Measurements from ENCODE around the gene KCP.

KCP gene

GRCh38 chr7:128883622-128884448 is 26.7 kb downstream of the KCP start:
- TF ChIP-seq ZFX (IDR thresholded peaks at IDR 0.05; ENCODE audit: borderline replicate concordance), result no peak
- peak; percentile 99 for TF ChIP-seq CTCF (IDR thresholded peaks at IDR 0.05)
- H3K27ac ChIP-seq, result no peak overlapping the region

DNA sequence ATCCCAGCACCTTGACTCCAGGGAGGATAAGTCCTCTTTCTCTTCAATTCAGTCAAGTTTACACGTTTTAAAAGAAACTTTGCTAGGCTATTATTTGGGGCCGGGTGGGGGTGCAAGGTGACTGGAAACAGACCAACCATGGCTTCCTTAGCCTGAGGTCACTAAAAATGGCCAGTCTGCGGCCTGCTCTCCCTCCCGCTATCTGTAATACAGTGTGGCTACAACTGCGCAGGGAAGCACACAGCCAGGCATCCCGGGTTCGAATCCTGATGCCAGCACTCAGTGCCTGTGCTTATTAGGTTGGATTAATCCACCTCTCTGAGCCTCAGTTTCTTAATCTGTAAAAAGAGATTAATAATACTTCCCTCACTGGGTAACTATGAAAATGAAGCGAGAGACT is 28.4 kb downstream of the KCP start:
- H3K27ac ChIP-seq, result no peak overlapping the region
- TF ChIP-seq ZFX (IDR thresholded peaks at IDR 0.05; ENCODE audit: borderline replicate concordance), result no peak
- no peak for TF ChIP-seq CTCF (IDR thresholded peaks at IDR 0.05)

DNA sequence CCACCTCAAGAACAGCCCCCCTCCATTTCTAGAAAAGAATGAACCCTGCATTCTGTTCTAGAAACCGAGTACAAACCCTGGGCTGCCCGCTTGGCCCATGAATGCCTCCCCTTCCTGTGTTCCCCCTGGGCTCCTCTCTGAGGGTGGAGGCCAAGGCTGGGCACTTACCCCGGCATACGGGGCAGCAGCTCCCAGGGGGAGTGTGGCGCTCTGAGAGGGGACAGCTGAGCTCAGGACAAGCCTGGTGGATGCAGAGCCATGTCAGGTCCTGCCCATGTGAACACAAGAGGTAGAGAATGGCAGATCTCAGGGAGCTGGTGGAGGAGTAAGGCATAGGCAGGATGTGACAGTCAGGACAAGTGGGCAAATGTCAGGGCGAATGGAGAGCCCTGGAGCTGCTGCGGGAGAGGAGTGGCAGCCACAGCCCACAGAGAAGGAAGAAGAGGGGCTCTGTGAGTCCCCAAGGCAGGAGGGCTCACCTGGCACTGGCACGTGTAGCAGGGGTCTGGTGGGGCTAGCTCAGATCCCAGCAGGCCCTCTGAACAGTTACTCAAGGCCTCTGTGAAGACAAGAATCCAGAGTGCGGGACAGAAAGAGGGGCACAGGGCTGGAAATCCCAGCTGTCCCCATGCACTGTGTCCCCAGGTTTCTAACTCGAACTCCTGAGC is 28.9 kb downstream of the KCP start:
- H3K27ac ChIP-seq, result no peak overlapping the region
- TF ChIP-seq CTCF (IDR thresholded peaks at IDR 0.05), result no peak
- TF ChIP-seq ZFX (IDR thresholded peaks at IDR 0.05; ENCODE audit: borderline replicate concordance), result no peak

GRCh38 chr7:128880791-128881457 is 29.6 kb downstream of the KCP start:
- no peak overlapping the region for H3K27ac ChIP-seq
- TF ChIP-seq CTCF (IDR thresholded peaks at IDR 0.05) (no peak), ZFX (IDR thresholded peaks at IDR 0.05; ENCODE audit: borderline replicate concordance) (no peak)

DNA sequence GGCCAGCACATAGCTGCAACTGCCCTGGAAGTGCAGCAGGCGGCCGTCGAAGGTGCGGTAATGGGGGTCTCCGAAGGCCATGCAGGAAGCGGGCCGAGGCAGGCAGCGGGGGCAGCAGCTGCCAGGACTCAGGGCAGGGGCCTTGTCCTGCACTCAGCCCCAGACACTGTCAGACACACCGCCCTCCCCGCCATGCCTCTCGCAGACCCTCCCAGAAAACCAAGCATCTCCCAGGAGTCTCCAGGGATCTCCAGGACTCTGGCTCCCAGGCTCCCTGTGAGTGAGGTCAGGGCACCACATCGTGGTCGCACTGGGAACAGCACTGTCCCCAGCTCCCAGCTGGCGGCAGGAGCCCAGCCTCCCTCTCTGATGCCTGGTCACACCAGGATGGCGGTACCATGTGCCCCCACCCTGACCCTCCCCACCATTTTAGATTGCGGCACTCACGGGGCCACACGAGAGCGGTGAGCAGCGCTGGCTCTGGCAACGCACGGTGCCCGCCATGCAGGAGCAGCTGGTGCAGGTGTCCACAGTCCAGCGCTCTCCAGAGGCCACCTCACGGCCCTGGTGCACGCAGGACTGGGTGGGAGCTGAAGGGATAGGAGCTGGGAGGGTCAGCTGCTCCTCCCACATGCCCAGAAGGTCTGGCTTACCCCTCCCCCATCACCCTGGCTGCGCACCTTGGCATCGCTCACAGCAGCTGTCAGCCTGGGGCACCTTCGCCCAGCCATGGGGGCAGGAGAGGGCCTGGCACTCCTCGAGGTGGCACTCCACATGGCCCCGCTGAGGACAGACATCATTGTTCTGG is 30.4 kb downstream of the KCP start:
- no peak for TF ChIP-seq ZFX (IDR thresholded peaks at IDR 0.05; ENCODE audit: borderline replicate concordance)
- TF ChIP-seq CTCF (IDR thresholded peaks at IDR 0.05), result peak; percentile 90
- no peak overlapping the region for H3K27ac ChIP-seq

GRCh38 chr7:128879461-128879938 is 31.0 kb downstream of the KCP start:
- no peak for TF ChIP-seq CTCF (IDR thresholded peaks at IDR 0.05)
- TF ChIP-seq ZFX (IDR thresholded peaks at IDR 0.05; ENCODE audit: borderline replicate concordance), result no peak
- no peak overlapping the region for H3K27ac ChIP-seq

All from 22Rv1 (cell line).